Kidney capillary endothelial cell (primary cell): ENCODE results near the gene UTP18.
"Not testable (repeated sequence)": the region's sequence is repeated elsewhere in the genome, so short reads cannot be mapped to it uniquely, and the experiment has no call there.

ENCODE experiments used
- DNase-seq: peaks from one replicate; pipeline ENCODE4 v3.0.0-alpha.2; 2018; ENCODE audit warnings: low spot score

Gene UTP18

GRCh38 chr17:51258756-51259563, 1.4 kb upstream of the UTP18 start:
- DNase-seq, result no peak

DNA sequence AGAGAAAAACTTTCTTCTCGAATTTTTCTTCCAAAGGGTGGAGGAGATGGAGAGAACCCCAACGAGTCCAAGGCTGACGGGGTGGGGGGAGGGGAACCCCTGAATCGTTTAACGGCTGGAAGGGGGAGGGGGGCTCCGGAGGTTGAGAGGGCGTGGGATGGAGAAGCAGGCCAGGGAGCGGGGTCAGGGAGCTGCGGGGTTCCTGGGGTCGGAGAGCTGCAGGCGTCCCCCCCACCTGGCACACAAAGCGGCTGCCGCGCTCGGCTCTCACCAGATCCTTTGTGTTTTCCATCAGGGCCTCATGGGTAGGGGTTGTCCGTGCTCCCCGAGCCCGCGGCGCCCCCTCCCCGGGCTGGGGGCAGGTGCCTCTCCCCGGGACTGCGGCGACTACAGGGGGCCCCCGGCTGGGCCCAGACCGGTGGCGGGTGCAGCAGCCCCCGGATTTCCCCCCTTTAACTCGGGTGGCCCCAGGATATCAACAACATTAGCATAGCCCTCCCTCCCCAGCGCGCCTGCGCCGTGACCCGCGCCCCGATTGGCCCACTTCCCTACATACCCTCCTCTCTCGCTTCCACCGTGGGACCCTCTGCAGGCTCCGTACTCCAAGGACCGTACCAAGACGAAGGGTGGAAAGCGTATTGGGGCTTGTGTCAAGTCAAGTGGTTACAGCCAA, 646 bp upstream of the UTP18 start, which contains the start of gene MBTD1:
Gene MBTD1 (minus strand): TSS at position 486 of the 673 bp plus-strand sequence. CDS start 34,888 bp downstream, outside the sequence.
- peak; percentile 94 for DNase-seq

- peak; percentile 21 for DNase-seq
These were observed 948 bp downstream of the UTP18 start for GRCh38 chr17:51261024-51261963.

GRCh38 chr17:51263006-51263405, 2.7 kb downstream of the UTP18 start:
- DNase-seq, result no peak

DNA sequence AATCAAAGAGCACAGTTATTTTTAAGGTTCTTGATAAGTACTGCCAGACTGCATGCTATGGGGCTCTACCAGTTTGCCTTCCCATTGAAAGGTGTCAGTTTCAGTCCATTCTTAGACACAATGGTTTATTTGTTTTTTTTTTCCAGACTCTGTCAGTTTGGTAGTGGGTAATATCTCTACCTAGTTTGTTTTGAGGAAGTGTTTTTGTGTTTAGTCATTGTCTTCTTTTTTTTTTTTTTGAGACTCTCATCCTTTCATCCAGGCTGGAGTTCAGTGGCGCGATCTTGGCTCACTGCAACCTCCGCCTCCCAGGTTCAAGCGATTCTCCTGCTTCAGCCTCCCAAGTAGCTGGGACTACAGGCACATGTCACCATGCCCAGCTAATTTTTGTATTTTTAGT, 4.1 kb downstream of the UTP18 start:
- not testable (repeated sequence) for DNase-seq

DNA sequence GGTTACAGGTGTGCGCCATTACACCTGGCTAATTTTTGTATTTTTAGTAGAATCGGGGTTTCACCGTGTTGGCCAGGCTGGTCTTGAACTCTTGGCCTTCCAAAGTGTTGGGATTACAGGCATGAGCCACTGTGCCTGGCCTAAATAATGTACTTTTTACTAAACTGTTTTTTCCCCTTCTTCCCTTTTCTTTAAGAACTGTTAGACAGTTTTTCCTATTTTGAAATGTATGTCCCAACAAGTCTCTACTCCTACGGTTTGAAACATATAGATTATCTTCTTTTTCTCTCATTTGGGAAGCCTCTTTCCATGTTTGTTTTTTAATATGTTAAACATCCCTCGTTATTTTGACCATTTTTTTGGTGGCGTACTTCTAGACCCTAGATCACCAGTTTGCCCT, 9.6 kb downstream of the UTP18 start:
- no peak for DNase-seq

- DNase-seq, result no peak
These were observed 10.3 kb downstream of the UTP18 start for GRCh38 chr17:51270636-51271035.

DNA sequence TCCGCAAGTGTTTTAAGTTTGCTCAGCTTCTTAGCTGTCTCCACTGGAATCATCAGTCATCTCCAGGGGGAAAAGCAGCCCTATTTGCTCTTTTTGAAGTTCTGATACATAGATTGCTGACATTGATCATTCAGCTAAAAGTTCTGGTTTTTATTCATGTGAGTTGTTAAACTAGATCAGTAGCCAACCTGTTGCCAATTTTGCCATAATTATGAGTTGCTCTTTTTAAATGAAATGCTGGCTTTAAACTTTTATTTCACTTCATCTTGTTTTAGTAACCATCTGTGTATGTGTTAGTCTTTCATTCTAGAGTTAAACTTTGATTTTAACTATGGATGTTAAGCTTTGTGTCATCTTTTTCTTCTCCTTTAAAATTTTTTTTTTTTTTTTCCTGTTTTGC, 12.5 kb downstream of the UTP18 start:
- DNase-seq, result no peak

DNA sequence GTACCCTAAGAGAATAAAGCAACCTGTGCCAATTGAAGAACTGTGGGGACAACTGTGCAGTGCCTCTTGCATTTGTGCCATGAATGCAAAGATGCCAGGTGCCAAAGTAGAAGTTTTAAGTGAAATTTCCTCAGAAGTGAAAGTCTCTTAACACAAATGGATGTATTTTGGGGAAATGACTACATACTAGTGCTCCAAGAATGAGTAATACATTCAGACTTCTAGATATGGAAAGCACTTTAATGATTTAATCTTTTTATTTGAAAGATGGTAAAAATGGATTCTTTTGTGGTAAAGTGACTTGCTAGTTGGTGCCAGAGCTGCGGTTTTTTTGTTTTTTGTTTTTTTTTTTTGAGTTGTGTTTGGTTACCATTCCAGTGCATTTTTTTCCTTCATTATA, 15.0 kb downstream of the UTP18 start:
- no peak for DNase-seq

DNA sequence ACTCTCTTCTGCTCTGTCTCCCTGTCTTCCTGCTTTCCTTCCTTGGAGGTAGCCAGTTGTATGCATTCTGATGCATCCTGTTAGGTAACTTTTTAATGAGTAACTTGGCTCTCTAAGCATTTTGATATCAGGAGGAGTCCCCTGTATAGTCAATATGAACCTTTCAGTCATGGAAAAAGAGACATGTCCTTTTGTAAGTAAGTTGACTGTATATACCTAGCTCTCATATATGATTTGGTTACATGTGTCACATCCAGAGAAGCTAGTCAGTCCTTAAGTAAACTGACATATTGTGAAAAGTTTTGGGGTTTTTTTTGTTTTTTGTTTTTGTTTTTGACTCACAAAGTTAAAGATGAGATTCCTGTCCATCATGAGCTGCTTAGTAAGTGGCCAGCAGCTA, 18.8 kb downstream of the UTP18 start:
- DNase-seq, result no peak

GRCh38 chr17:51287412-51287811, 27.1 kb downstream of the UTP18 start:
- DNase-seq, result no peak

GRCh38 chr17:51289696-51290111, 29.4 kb downstream of the UTP18 start:
- DNase-seq, result no peak

DNA sequence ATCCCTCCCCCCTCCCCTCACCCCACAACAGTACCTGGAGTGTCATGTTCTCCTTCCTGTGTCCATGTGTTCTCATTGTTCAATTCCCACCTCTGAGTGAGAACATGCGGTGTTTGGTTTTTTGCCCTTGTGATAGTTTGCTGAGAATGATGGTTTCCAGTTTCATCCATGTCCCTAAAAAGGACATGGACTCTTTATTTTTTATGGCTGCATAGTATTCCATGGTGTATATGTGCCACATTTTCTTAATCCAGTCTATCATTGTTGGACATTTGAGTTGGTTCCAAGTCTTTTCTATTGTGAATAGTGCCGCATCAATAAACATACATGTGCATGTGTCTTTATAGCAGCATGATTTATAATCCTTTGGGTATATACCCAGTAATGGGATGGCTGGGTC, 34.0 kb downstream of the UTP18 start:
- DNase-seq, result not testable (repeated sequence)

DNA sequence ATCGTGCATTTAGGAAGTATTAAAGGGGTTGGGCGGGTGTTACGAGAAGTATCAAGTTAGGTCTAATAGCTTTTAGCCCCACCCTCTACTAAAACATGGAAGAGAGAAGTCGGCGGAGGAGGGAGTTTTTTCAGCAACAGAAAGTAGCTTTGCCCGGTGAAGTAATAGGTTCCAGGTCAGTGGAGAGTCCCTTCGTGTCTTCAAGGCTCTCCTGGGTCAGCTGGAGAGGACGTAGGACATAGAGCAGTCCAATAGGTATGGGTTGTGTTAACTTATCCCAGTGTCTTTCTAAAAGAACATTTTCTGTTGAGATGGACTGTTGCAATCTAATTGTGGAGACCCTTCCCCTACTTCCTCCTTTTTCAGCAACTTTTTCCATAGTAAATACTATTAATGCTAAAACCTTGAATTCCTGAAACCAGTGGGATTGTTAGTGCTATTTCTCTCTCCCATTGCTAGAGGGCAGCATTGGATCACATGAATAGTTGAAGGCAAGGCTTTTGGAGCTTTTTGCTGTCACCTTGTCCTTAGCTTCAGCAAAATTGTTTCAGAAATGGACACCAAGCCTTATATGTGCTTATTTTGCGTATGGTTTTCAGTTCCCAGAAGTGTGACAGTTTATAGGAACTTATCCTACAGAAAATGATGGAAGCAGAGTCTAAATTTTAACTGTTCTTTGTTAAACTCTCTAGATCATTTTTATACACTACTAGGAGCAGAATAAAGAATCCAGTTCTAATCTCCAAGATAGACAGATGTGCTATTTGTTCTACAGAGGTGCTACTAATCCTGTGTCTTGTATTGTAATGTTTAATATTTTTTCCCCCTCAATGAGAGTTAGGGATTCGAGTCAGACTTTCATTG, 38.4 kb downstream of the UTP18 start:
- peak; percentile 26 for DNase-seq

DNA sequence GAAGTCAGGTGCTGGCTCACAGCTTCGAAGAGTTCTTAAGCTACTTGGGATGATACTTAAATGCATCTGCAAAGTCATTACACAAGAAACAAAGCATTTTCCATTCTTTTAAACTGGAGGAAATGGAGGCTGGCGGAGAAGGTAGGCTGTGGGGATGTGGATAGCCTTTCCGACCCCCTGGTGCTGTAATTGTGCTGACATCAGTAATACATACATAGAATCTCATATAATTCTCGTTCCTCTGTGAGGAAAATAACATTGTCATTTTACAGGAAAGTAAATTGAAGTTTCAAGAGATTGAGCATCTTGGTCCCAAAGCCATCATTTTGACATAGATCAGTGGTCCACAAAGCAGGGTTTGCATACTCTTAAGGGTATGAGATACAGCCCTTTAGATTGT, 39.5 kb downstream of the UTP18 start:
- DNase-seq, result no peak

DNA sequence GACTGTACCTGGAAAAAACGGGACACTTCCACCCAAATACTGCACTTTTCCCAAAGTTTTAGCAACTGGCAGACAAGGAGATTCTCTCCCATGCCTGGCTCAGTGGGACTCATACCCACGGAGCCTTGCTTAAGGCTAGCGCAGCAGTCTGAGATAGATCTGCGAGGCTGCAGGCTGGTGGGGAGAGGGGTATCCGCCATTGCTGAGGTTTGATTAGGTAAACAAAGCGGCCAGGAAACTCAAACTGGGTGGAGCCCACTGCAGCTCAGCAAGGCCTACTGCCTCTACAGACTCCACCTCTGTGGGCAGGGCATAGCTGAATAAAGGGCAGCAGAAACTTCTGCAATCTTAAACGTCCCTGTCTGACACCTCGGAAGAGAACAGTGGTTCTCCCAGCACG, 44.8 kb downstream of the UTP18 start:
- DNase-seq, result no peak

DNA sequence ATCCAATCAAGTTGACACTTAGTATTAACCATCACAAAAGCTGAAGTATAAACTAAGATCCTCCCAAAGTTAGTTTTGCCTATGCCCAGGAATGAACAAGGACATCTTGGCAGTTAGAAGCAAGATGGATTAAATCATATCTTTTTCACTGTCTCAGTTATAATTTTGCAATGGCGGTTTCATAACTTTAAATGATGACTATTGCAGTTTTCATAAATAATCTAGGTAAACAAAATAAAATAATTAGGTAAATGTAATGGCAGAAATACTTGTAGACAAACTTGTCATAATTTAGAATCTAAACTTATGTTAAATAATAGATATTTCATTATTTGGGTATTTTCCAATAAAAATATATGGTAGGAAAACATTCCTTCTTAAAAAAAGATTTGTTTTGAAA, 51.7 kb downstream of the UTP18 start:
- DNase-seq, result not testable (repeated sequence)

- DNase-seq, result no peak
These were observed 58.8 kb downstream of the UTP18 start for GRCh38 chr17:51319186-51319585.

DNA sequence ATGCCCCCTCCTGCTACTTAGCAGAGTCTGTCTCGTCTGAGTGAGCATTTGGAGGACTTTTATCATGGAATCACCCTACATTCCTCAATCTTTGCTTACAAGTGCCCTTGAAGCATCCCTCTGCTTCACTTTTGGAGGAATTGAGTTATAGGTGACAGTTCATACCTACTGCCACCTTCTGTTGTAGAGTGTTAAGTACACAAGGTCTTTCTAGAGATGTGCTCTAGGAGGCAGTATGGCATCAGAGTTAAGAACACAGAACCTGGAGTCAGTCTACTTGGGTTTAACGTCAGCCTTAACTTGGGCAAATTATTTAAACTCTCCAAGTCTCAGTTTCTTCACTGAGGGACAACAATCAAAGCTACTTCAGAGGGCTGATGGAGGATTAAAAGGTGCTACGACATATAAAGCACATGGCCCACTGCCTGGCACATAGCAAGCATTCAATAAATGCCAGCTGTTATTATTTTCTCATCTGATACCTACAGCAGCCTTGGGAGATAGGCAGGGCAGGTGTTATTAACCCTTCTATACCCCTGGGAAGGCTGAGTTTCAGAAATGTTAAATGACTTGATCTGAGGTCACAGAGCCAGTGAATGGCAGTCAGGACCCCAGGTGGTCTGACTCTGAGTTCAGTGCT, 62.2 kb downstream of the UTP18 start:
- peak; percentile 10 for DNase-seq

DNA sequence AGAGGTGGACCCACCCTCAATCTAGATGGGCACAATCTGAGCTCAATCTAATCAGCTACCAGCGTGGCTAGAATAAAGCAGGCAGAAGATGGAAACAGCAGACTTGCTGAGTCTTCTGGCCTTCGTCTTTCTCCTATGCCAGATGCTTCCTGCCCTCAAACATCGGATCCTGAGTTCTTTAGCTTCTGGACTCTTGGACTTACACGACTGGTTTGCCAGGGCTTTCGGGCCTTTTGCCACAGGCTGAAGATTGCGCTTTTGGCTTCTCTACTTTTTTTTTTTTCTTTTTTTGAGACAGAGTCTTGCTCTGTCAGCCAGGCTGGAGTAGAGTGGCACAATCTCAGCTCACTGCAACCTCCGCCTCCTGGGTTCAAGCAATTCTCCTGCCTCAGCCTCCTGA, 65.1 kb downstream of the UTP18 start:
- DNase-seq, result no peak
